Heart left ventricle (tissue), 16 donors: ENCODE measurements around the gene BLID. TPM values are rescaled to one million over a fixed set of nuclear protein-coding genes. Genes with fewer than 3 reads are reported as not detected.
A peak's percentile ranks its signal among the peaks of the same experiment; 100 is the strongest.

Experiments used
- ATAC-seq, 4 donors: fragments of 200-7000 bp; cut with Tn5 transposase; one replicate each; pipeline ENCODE4 v1.9.1; 2020 to 2022; ENCODE audit warnings: moderate library complexity in 4 of 4, mild to moderate bottlenecking in 3 of 4, moderate number of reproducible peaks in 1 of 4
- DNase-seq, 5 donors: peaks; one replicate each; pipeline ENCODE4 v3.0.0-alpha.2; 2020
- H3K27ac ChIP-seq, 12 donors: fragments of 200-600 bp; sonication (generic) in 4 of 12; one replicate each; pipeline versions ENCODE4 v1.5.0 to v1.8.0; 2016 to 2022; ENCODE audit warnings: mild to moderate bottlenecking in 2 of 12
- H3K27me3 ChIP-seq, 9 donors: fragments of 200-600 bp; sonication (generic) in 2 of 9; one replicate each; pipeline versions ENCODE4 v1.5.1 to v1.8.0; 2016 to 2022; ENCODE audit warnings: mild to moderate bottlenecking in 3 of 9
- H3K36me3 ChIP-seq, 9 donors: fragments of 200-600 bp; sonication (generic) in 2 of 9; one replicate each; pipeline versions ENCODE4 v1.5.0 to v1.8.0; 2018 to 2022; ENCODE audit warnings: mild to moderate bottlenecking in 2 of 9
- H3K4me1 ChIP-seq, 12 donors: fragments of 200-600 bp; sonication (generic) in 4 of 12; one replicate each; pipeline versions ENCODE4 v1.5.0 to v1.8.0; 2016 to 2022; ENCODE audit warnings: mild to moderate bottlenecking in 3 of 12
- H3K4me3 ChIP-seq, 12 donors: fragments of 200-600 bp; sonication (generic) in 4 of 12; one replicate each; pipeline versions ENCODE4 v1.5.0 to v1.8.0; 2017 to 2022; ENCODE audit warnings: mild to moderate bottlenecking in 9 of 12, moderate library complexity in 4 of 12
- H3K9me3 ChIP-seq, 12 donors: fragments of 200-600 bp; sonication (generic) in 4 of 12; one replicate each; pipeline versions ENCODE4 v1.5.0 to v1.8.0; 2016 to 2022; ENCODE audit warnings: mild to moderate bottlenecking in 1 of 12
- POLR2A ChIP-seq, 2 donors: fragments of 450-650 bp; IDR thresholded peaks; one replicate each; pipeline ENCODE4 v1.6.1; 2017; ENCODE audit warnings: antibody characterized with exemption in 2 of 2, mild to moderate bottlenecking in 2 of 2, moderate library complexity in 2 of 2
- WGBS, 4 donors: extraction: QIAGEN DNeasy Blood & Tissue Kit in 2 of 4; methylation state at CpG; one replicate each; pipeline versions ENCODE4 v1.1.5 to v1.1.7; 2013 to 2018; 5-methylcytosine and 5-hydroxymethylcytosine counted together
- intact Hi-C, 10 donors: fragments of 100-400 bp; cut with DNase I; formaldehyde crosslinking; loops; one replicate each; pipeline versions ENCODE4 v1.11.1 to v1.14.2; 2022
- long read RNA-seq, 3 donors: library from polyadenylated mRNA; unstranded; transcript quantifications; one replicate each; pipeline ENCODE4 v2.0.0, GENCODE V29; 2020 to 2021
- polyA plus RNA-seq, 2 donors: library from polyadenylated mRNA; stranded (reverse); fragments of 200-250 nt; gene quantifications; one replicate each; pipeline ENCODE4 v1.2.3, GENCODE V29; 2013
- total RNA-seq, 9 donors: library from RNA; depleted of rRNA in 2 of 9; stranded (reverse); fragments of >200 nt in 2 of 9; fragmentation: NEBNext Ultra II Directional in 3 of 9; extraction: Animal tissue kit (Norgen Biotek cat#: 25700) in 3 of 9; gene quantifications; one replicate each; pipeline versions ENCODE4 v1.1.0 to v1.2.4, GENCODE V29; 2016 to 2023
- TF ChIP-seq, protein P1 (sequence below), 12 donors: fragments of 200-600 bp; sonication (generic) in 4 of 12; IDR thresholded peaks; one replicate each; pipeline versions ENCODE4 v1.5.0 to v1.8.0; 2018 to 2022; ENCODE audit warnings: antibody characterized with exemption in 12 of 12, mild to moderate bottlenecking in 5 of 12
- donor health status: ischemic (EF 13 %, LVEDD 7.1; RV severe dilation, severe dysfunction).
- donor health status: healthy with polysubstance abuse.
- donor health status: DM: no; HTN: yes; CAD: no.
- donor health status: DM: no; HTN: no; CAD: no.
- donor health status: ischemic (EF 25% LVEDD 6.9; RV normal size, moderate dysfunction).
- donor health status: ischemic (EF 25% LVEDD 5.7; RV mildly dilated, moderate dysfunction).
- donor health status: healthy.
- donor health status: DM: yes; HTN: yes; CAD: no.
- donor health status: ischemic (EF 35%, LVEDD 5.7; RV mildly dilated, moderate dysfunction).
- donor health status: nonischemic (EF 11% LVEDD 7.7; RV severe dilation, severe dysfunction).
- donor health status: DM: yes; HTN: yes; CAD: no.
- donor health status: PGD.
- donor health status: ischemic (EF 29% LVEDD 5.4; RV normal size, mild dysfunction).
- donor health status: nonischemic (EF 23%, LVEDD 6.1; RV moderate dilation, normal function).

The BLID gene, protein sequence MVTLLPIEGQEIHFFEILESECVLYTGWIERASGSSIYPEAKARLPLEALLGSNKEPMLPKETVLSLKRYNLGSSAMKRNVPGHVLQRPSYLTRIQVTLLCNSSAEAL
- not detected for total RNA-seq
- polyA plus RNA-seq: not detected
- long read RNA-seq, donor 1: 0 reads
- long read RNA-seq, donor 2: 0 reads
- long read RNA-seq, donor 3: 0 reads

DNA sequence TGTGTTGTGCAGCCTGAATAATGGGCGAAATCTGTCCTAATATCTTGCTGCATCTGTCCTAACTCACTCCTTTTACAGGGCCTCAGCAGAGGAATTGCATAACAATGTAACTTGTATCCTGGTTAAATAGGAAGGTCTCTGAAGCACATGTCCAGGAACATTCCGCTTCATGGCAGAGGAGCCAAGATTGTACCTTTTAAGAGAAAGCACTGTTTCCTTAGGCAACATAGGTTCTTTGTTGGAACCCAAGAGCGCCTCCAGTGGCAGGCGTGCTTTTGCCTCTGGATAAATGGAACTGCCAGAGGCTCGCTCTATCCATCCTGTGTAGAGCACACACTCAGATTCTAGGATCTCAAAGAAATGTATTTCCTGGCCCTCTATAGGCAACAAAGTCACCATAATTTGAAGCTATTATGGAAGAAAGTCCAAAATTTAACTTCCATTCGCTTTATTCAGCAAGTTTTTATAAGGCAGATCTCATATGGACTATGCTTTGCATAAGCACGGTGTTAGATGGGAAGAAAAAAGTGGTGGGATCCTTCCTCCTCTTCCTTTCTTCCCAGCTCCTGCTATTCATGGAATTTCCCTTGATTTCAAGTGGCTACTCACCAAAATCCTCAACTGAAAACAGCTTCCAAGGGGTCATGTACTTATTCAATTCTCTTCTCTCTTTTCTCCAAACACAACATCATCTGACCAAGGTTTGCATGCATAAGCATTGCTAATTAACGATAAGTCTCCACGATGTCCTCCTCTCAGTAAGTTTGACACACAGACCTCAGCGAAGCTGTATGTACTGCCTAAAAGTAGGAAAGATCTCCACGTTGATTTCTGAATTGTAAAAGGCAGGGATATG is at the start of gene BLID:
BLID (minus strand) TSS at position 692 of the 856 bp plus-strand sequence; CDS start at position 399, 293 bp downstream.
- TF ChIP-seq, protein P1, sequence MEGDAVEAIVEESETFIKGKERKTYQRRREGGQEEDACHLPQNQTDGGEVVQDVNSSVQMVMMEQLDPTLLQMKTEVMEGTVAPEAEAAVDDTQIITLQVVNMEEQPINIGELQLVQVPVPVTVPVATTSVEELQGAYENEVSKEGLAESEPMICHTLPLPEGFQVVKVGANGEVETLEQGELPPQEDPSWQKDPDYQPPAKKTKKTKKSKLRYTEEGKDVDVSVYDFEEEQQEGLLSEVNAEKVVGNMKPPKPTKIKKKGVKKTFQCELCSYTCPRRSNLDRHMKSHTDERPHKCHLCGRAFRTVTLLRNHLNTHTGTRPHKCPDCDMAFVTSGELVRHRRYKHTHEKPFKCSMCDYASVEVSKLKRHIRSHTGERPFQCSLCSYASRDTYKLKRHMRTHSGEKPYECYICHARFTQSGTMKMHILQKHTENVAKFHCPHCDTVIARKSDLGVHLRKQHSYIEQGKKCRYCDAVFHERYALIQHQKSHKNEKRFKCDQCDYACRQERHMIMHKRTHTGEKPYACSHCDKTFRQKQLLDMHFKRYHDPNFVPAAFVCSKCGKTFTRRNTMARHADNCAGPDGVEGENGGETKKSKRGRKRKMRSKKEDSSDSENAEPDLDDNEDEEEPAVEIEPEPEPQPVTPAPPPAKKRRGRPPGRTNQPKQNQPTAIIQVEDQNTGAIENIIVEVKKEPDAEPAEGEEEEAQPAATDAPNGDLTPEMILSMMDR (IDR thresholded peaks at IDR 0.05): peak; percentile 20 to 60 (median 37)
- no peak for TF ChIP-seq POLR2A (IDR thresholded peaks at IDR 0.05)
- H3K9me3 ChIP-seq: no peaks in the 10 kb centered on the region
- H3K27me3 ChIP-seq: no peaks in the 10 kb centered on the region
- H3K4me1 ChIP-seq: peaks cover 0 to 5% (median 0%) of the 10 kb centered on the region in 12 donors
- DNase-seq (peak in 1 of 5 donors; percentile 29), ATAC-seq (peak in 3 of 4 donors; percentile 36 to 55 (median 48))
- intact Hi-C loops: loop anchor here in 1 of 10 donors (5.0 kb wide), 1 partner anchor 72 kb away; no protein-coding TSS in a partner anchor
- H3K36me3 ChIP-seq: no peaks in the 10 kb centered on the region
- H3K4me3 ChIP-seq: no peak within 1 kb of the TSS
- WGBS, 4 donors: 75 to 87% (median 82%) methylated on average over 9 to 11 of the region's 11 CpGs
- H3K27ac ChIP-seq: no peak within 1 kb of the TSS

DNA sequence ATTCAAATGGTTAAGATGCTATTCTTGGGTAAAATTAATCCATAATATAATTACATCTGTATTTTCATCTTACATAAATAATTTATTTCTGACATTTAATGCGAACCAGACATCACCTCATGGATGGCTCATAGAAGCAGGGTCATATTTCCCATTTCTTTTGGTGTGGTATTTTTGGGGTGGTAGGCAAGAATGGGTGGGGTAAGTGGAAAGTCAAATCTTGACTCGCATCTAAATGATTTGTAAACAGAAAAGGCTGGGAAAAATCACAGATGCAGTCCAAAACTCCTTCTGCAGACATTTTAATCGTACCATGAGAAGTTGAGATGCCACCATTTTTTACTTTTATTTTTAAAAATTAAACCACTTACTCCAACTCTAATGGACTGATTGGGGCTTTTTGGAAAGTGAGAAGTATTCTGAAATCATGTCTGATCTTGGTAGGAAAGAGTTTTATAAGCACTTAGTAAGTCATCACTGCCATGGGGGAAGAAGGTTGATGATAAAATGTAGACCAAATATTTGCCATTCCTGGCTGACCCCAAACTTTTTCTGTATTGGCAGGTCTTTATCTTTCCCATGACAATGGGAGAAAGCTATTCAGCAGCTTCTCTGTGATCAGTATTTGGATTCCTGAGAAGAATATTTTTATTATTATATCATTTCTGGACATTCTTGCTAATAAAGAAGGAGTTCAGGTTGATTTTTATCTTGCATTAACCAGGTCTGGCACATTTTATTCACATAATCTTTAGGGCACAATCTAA is 47.2 kb upstream of the BLID start:
- no peaks in the 10 kb centered on the region for H3K9me3 ChIP-seq
- DNase-seq (no peak), ATAC-seq (no peak)
- no peaks in the 10 kb centered on the region for H3K36me3 ChIP-seq
- intact Hi-C loops: no loop called here
- no peaks in the 10 kb centered on the region for H3K27me3 ChIP-seq
- 83 to 99% (median 92%) methylated on average over 3 of the region's 3 CpGs for WGBS, 4 donors
- no peak overlapping the region for H3K27ac ChIP-seq
- peaks cover 0 to 14% (median 0%) of the 10 kb centered on the region in 12 donors for H3K4me1 ChIP-seq
- H3K4me3 ChIP-seq: no peak overlapping the region
- TF ChIP-seq, protein P1 (IDR thresholded peaks at IDR 0.05): no peak
- TF ChIP-seq POLR2A (IDR thresholded peaks at IDR 0.05): no peak

DNA sequence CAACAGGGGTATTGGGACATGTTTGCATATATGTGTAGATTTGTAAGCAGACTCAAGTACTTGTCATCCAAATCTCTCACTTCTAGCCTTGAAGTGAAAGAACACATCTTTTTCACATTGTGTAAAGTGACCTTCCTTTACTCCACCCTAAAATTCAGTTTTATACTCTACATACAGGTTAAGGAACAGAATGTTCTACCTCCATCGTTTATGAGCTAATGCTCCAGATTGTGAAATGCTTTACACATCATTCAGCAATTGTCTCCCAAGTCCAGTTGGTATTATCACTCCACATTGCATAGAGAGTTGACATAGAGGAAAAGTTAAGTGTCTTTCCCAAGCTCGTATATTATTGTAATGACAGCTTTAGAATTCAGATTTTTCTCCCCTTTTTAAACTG is 46.1 kb upstream of the BLID start:
- H3K27me3 ChIP-seq: no peaks in the 10 kb centered on the region
- peak overlapping the region in 1 of 12 donors; percentile 17 for H3K27ac ChIP-seq
- no peaks in the 10 kb centered on the region for H3K36me3 ChIP-seq
- peaks cover 0 to 14% (median 0%) of the 10 kb centered on the region in 12 donors for H3K4me1 ChIP-seq
- ATAC-seq: no peak
- DNase-seq: no peak
- intact Hi-C loops: no loop called here
- WGBS, 4 donors: 83 to 92% (median 88%) methylated on average over 2 of the region's 2 CpGs
- no peak overlapping the region for H3K4me3 ChIP-seq
- H3K9me3 ChIP-seq: no peaks in the 10 kb centered on the region
- no peak for TF ChIP-seq POLR2A (IDR thresholded peaks at IDR 0.05)
- TF ChIP-seq, protein P1 (IDR thresholded peaks at IDR 0.05): no peak
